ENCODE measurements around the gene SLCO1B3. TPM values are rescaled to one million over a fixed set of nuclear protein-coding genes. Genes with fewer than 3 reads are reported as not detected.
A peak's percentile ranks its signal among the peaks of the same experiment; 100 is the strongest.

Gene SLCO1B3
- total RNA-seq, 6 experiments from 2014 or later = 21.3 to 245 (median 65.4) TPM

- no peaks in the 10 kb centered on the region for H3K9me3 ChIP-seq
- no peak overlapping the region for H3K27ac ChIP-seq
- ATAC-seq (peak in 2 of 4 donors; percentile 34 to 47), DNase-seq (no peak)
- intact Hi-C loops (cut with DNase I) = no loop called here
- H3K27me3 ChIP-seq = no peaks in the 10 kb centered on the region
- TF ChIP-seq CTCF (IDR thresholded peaks at IDR 0.05) (no peak), POLR2A (IDR thresholded peaks at IDR 0.05) (no peak)
- peaks cover 0 to 21% (median 0%) of the 10 kb centered on the region in 4 donors for H3K4me1 ChIP-seq
- no peaks in the 10 kb centered on the region for H3K36me3 ChIP-seq
- WGBS (ENCODE audit: insufficient coverage, low coverage, low lambda C conversion rate, missing lambda C conversion rate) = 57% methylated on average over 4 of the region's 4 CpGs
- H3K4me3 ChIP-seq = no peak overlapping the region
Observed at GRCh38 chr12:20822925-20823324, 12.4 kb downstream of the SLCO1B3 start.

GRCh38 chr12:20829919-20830318 lies 19.4 kb downstream of the SLCO1B3 start:
- Histone ChIP-seq H3K9me3 (no peaks in the 10 kb centered on the region), H3K4me3 (no peak overlapping the region), H3K27ac (peak overlapping the region in 1 of 3 donors; percentile 39), H3K27me3 (no peaks in the 10 kb centered on the region), H3K36me3 (no peaks in the 10 kb centered on the region), H3K4me1 (peaks cover 0 to 47% (median 0%) of the 10 kb centered on the region in 4 donors)
- 61% methylated on average over 3 of the region's 3 CpGs for WGBS (ENCODE audit: insufficient coverage, low coverage, low lambda C conversion rate, missing lambda C conversion rate)
- TF ChIP-seq POLR2A (IDR thresholded peaks at IDR 0.05) = no peak
- TF ChIP-seq CTCF (IDR thresholded peaks at IDR 0.05) = no peak
- peak in 1 of 4 donors; percentile 14 for ATAC-seq
- intact Hi-C loops (cut with DNase I) = no loop called here
- DNase-seq = no peak

- no peaks in the 10 kb centered on the region for H3K36me3 ChIP-seq
- WGBS (ENCODE audit: insufficient coverage, low coverage, low lambda C conversion rate, missing lambda C conversion rate) = 35% methylated on average over 1 of the region's 1 CpG
- TF ChIP-seq CTCF (IDR thresholded peaks at IDR 0.05) = no peak
- no peak for TF ChIP-seq POLR2A (IDR thresholded peaks at IDR 0.05)
Observed at GRCh38 chr12:20830456-20830855, 20.0 kb downstream of the SLCO1B3 start.

GRCh38 chr12:20832911-20833310 lies 22.4 kb downstream of the SLCO1B3 start:
- no peaks in the 10 kb centered on the region for H3K36me3 ChIP-seq
- H3K27me3 ChIP-seq = no peaks in the 10 kb centered on the region
- intact Hi-C loops (cut with DNase I) = no loop called here
- 60% methylated on average over 4 of the region's 4 CpGs for WGBS (ENCODE audit: insufficient coverage, low coverage, low lambda C conversion rate, missing lambda C conversion rate)
- H3K4me1 ChIP-seq = peaks cover 0 to 40% (median 0%) of the 10 kb centered on the region in 4 donors
- peak overlapping the region in 1 of 3 donors; percentile 21 for H3K27ac ChIP-seq
- H3K9me3 ChIP-seq = no peaks in the 10 kb centered on the region
- H3K4me3 ChIP-seq = no peak overlapping the region
- TF ChIP-seq CTCF (IDR thresholded peaks at IDR 0.05) = no peak
- no peak for TF ChIP-seq POLR2A (IDR thresholded peaks at IDR 0.05)
- DNase-seq (no peak), ATAC-seq (peak in 1 of 4 donors; percentile 15)

More at GRCh38 chr12:20830456-20830855, 20.0 kb downstream of the SLCO1B3 start:
- peak; percentile 48 to 83 (median 65) for ATAC-seq
- Histone ChIP-seq H3K4me1 (peaks cover 0 to 47% (median 0%) of the 10 kb centered on the region in 4 donors), H3K27ac (peak overlapping the region in 1 of 3 donors; percentile 39), H3K27me3 (no peaks in the 10 kb centered on the region), H3K4me3 (no peak overlapping the region), H3K9me3 (no peaks in the 10 kb centered on the region)
- no peak for DNase-seq
- intact Hi-C loops (cut with DNase I) = no loop called here

GRCh38 chr12:20852649-20853048 lies 42.1 kb downstream of the SLCO1B3 start:
- Histone ChIP-seq H3K27me3 (no peaks in the 10 kb centered on the region), H3K4me3 (no peak overlapping the region), H3K4me1 (no peaks in the 10 kb centered on the region), H3K27ac (no peak overlapping the region), H3K9me3 (no peaks in the 10 kb centered on the region), H3K36me3 (peaks cover 0 to 16% (median 0%) of the 10 kb centered on the region in 4 donors)
- TF ChIP-seq CTCF (IDR thresholded peaks at IDR 0.05) (no peak), POLR2A (IDR thresholded peaks at IDR 0.05) (no peak)
- intact Hi-C loops (cut with DNase I) = no loop called here
- ATAC-seq (no peak), DNase-seq (no peak)

All from right lobe of liver (tissue), 6 donors.